Measurements from ENCODE around the gene KL. TPM values are rescaled to one million over a fixed set of nuclear protein-coding genes. Genes with fewer than 3 reads are reported as not detected.

KL gene
- total and polyA plus RNA-seq, 10 of the 15 experiments (the other 5 are each of a cell fraction or from before 2014, with no cell fraction given) = 0.08 to 2.1 (median 1.4) TPM

GRCh38 chr13:32968316-32968715, 47.9 kb upstream of the KL start:
- H3K79me2 ChIP-seq (ENCODE audit: control insufficient read depth, insufficient read depth, low read length) = no peaks in the 10 kb centered on the region
- intact Hi-C loops (cut with micrococcal nuclease; ENCODE audit: unreplicated experiment) (no loop called here), in situ Hi-C loops (cut with MboI) (no loop called here)
- BruUV-seq (replicated peaks) = no TSS peak
- H3K9me3 ChIP-seq (replicated peaks; ENCODE audit: control insufficient read depth, insufficient read depth, low read length) = no peaks in the 10 kb centered on the region
- H2AFZ ChIP-seq (ENCODE audit: control insufficient read depth, low read depth, low read length) = no peak overlapping the region
- H3K36me3 ChIP-seq (ENCODE audit: control insufficient read depth in 2 of 2, insufficient read depth in 2 of 2, low read length in 1 of 2) = no peaks in the 10 kb centered on the region
- no peaks in the 10 kb centered on the region for H3K27me3 ChIP-seq (replicated peaks in 1 of 2; ENCODE audit: control insufficient read depth in 2 of 2, insufficient read depth in 2 of 2, low read length in 1 of 2)
- DNase-seq (ENCODE audit: low read depth, low spot score) (no peak), ATAC-seq (no peak), FAIRE-seq (no peak)
- H4K20me1 ChIP-seq (ENCODE audit: control insufficient read depth, insufficient read depth) = no peaks in the 10 kb centered on the region
- ChIA-PET POLR2A (no interaction called here), CTCF (no interaction called here), SMC1A (ENCODE audit: uncharacterized antibody, unreplicated experiment) (no interaction called here), RAD21 (ENCODE audit: unreplicated experiment) (no interaction called here)
- H3K4me1 ChIP-seq (ENCODE audit: control insufficient read depth, insufficient read depth, low read length) = no peaks in the 10 kb centered on the region
- no peak overlapping the region for H3K4me2 ChIP-seq (ENCODE audit: control insufficient read depth, insufficient read depth)
- H3K27ac ChIP-seq (ENCODE audit: control insufficient read depth, insufficient read depth) = no peak overlapping the region
- no peak overlapping the region for H3K4me3 ChIP-seq
- TF ChIP-seq ZNF217 (IDR thresholded peaks at IDR 0.05) (no peak), REST (IDR thresholded peaks at IDR 0.05; ENCODE audit: low read depth, low read length) (no peak), POLR2AphosphoS5 (IDR thresholded peaks at IDR 0.05; ENCODE audit: low read length) (no peak), PAX5 (IDR thresholded peaks at IDR 0.05; ENCODE audit: borderline replicate concordance, low read depth, low read length) (no peak), E4F1 (IDR thresholded peaks at IDR 0.05; ENCODE audit: borderline replicate concordance, partially characterized antibody) (no peak), GABPA (IDR thresholded peaks at IDR 0.05; ENCODE audit: low read depth) (no peak), SIN3A (IDR thresholded peaks at IDR 0.05; ENCODE audit: low read depth, low read length) (no peak), JUND (IDR thresholded peaks at IDR 0.05; ENCODE audit: low read depth, low read length) (no peak), TBL1XR1 (IDR thresholded peaks at IDR 0.05; ENCODE audit: low read depth, low read length) (no peak), ATF3 (IDR thresholded peaks at IDR 0.05; ENCODE audit: borderline replicate concordance, extremely low read depth, low read depth, low read length) (no peak), CBX5 (IDR thresholded peaks at IDR 0.05; ENCODE audit: low read depth) (no peak), ZNF622 (IDR thresholded peaks at IDR 0.05) (no peak), SMARCA5 (IDR thresholded peaks at IDR 0.05) (no peak)
- WGBS (ENCODE audit: insufficient coverage, insufficient replicate concordance, low lambda C conversion rate, missing lambda C conversion rate) = 95% methylated on average over 1 of the region's 1 CpG
- H3K9ac ChIP-seq (ENCODE audit: control insufficient read depth, insufficient read depth, low read length) = no peak overlapping the region

All from GM12878 (cell line).